ENCODE data around the gene LBH.

The LBH gene

DNA sequence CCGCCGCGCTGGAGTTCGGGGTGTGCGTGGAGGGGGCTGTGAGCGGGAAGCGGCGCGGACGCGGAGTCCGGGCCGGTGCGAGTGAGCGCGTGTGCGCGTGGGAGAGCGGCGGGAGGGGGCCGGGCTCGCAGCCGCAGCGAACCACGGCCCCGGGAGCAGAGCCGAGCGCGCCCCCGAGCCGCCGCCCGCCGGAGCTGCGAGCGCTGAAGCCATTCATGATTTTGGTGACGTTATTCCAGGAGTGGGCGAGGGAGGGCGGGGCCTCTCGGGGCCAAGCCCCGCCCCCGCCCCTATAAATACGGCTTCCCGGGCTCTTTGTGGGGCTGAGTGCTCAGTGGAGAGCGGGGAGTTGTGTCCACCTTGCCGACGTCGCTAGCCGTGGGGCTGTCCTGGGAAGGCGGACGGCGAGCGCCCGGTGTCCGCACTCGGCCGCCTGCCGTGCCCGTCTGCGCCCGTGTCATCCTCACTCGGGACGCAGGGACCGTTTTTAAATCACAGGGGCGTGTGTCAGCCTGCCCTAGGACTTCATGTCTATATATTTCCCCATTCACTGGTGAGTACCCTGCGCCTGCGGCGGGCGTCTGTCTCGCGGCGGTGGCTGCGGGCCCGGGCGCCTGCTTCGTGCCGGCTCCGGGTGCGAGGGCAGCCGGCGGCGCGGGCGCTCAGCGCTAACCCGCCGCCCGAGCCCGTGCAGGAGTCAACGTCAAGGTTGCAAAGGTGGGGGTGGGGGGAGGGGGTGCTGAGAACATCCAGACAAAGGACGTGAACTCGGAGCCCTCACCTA is at the start of gene LBH:
TSS of gene LBH (plus strand) at position 323 of the 784 bp plus-strand sequence. CDS start at position 528, 205 bp downstream.
- DNase-seq = peak; percentile 87

GRCh38 chr2:30184035-30184434 is 47.3 kb upstream of the LBH start:
- no peak for DNase-seq

- no peak for DNase-seq
Measured at GRCh38 chr2:30185178-30185577, 46.2 kb upstream of the LBH start.

GRCh38 chr2:30188292-30188691 is 43.0 kb upstream of the LBH start:
- DNase-seq = no peak

GRCh38 chr2:30190637-30191036 is 40.7 kb upstream of the LBH start:
- no peak for DNase-seq

DNA sequence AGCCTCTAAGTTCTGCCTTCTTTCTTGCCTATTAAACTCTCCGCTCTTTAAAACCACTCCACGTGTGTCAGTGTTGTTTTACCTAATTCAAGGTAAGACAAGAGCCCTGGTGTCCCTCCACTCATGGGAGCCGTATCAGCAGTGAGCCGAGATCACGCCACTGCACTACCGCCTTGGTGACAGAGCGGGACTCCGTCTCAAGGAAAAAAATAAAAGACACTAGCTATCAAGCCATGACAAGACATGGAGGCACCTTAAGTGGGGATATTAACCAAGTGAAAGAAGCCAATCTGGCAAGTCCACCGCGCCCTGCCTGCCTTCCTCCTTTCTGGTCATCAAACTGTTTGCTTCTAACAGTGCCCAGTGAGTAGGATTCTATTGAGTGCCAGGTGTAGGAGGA is 40.2 kb upstream of the LBH start:
- no peak for DNase-seq

- DNase-seq = no peak
Measured at GRCh38 chr2:30191819-30192271, 39.5 kb upstream of the LBH start.

GRCh38 chr2:30192314-30192713 is 39.0 kb upstream of the LBH start:
- DNase-seq = no peak

- no peak for DNase-seq
Measured at GRCh38 chr2:30193104-30193681, 38.1 kb upstream of the LBH start.

DNA sequence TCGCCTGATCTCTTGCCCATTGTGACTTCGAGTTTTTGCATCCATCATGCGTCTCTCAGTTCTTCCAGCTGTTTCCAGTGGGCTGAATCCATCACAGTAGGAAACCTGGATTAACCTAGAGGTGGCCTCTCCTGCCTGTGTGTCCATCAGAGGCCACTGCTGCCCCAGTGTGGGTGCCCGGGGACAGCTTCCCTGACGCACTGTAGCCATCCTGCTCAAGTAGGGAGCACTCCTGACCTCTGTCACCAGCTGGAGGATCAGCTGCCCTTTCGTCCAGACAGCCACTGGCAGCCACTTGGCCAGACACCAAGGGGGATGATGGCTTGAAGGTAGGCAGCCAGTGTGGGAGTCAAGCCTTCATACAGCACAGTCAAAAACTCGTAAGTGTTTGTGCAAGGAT is 36.9 kb upstream of the LBH start:
- no peak for DNase-seq

DNA sequence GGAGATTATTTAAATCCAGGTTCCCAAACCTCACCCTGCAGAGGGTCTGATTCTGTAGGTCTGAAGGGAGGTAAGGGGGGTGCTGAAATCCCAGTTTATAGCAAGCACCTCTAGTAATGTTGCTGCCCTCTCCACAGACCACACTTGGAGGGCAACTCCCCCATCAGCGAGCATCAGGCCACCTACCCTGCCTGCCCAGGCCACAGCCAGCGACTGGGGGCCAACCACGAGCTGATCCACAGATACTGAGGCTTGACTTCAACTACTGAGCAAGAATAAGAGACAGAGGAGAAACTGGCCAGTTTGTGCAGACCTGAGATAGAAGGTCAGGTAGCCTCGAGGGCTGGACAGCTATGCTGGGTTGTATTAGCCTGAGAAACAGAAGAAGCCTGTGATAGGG is 36.3 kb upstream of the LBH start:
- no peak for DNase-seq

DNA sequence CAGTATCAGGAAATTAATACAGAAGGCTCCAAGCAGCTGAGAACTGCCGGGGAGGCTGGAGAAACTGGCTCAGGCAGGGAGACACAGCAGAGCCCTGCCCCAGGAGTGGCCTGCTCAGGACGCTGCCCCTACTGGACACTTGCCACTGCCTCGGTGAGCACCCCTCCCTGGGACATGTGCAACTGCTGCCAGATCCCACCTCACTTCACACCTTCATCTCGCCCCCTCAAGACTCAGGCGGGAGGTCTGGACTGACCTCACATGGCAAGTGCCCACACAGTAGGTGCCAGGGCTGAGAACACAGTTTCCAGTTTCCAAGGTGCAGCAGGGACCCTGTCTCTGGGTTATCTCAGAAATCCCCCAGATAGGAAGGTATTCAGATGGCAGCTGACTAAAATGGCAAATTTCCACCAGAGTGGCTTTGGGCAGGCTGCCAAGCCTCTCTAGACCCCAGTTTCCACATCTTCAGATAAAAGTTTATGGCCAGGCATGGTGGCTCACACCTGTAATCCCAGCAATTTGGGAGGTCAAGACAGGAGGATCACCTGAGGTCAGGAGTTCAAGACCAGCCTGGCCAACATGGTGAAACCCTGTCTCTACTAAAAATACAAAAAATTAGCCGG is 33.7 kb upstream of the LBH start:
- no peak for DNase-seq

- DNase-seq = no peak
Measured at GRCh38 chr2:30201990-30202389, 29.3 kb upstream of the LBH start.

DNA sequence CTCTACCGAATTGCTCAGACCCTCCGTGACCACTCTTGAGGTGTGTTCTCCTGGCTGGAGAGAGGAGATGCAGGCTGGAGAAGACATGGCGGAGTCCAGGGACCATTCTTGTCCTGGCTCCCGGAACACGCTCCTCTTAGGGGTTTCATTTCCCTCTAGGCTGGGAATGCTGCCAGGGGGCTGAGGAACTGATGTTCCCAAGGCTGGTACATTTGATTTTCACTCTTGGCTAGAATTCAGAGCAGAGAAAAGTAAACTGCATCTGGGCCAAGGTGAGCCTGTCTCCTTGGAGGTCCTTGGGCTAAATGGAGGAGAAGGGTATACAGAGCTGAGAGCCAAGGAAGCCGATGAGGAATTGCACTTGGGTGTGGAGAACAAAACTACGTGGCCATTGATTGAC is 28.2 kb upstream of the LBH start:
- DNase-seq = no peak

DNA sequence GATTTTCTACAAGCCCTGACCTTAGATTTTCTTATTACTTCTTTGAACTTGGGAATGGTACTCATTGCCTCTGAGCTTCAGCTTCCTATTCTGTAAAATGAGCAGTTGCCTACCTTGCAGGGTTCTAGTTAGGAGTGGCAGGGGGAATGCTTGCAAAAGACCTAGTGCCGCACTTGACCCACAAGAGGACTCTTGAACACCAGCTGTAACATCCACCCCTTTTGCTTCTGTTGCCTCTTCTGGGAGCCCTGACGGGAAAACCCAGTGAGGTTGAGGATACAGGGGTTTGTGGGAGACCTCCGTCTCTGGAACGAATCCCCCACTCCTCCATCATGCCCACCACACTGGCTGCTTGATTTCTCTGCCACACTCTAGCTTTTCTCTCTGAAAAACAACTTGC is 27.1 kb upstream of the LBH start:
- no peak for DNase-seq

DNA sequence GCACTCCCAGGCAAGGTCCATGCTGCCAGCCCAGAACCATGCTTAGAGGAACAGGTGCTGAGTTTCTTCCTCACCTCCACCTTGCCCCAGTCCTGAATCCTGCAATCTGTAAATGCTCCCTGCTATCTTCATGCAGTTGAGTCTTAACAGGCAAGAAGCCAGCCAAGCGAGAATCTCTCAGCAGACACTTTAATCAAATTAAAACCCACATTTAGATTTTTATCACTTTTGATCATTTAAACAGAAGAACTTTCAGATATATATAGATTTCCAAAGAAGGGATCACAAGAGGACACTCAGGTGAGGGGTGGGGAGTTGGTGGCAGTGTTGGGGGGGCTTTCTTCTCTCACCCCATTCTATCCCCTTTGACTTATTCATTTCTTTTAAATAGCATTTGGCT is 25.9 kb upstream of the LBH start:
- DNase-seq = no peak

DNA sequence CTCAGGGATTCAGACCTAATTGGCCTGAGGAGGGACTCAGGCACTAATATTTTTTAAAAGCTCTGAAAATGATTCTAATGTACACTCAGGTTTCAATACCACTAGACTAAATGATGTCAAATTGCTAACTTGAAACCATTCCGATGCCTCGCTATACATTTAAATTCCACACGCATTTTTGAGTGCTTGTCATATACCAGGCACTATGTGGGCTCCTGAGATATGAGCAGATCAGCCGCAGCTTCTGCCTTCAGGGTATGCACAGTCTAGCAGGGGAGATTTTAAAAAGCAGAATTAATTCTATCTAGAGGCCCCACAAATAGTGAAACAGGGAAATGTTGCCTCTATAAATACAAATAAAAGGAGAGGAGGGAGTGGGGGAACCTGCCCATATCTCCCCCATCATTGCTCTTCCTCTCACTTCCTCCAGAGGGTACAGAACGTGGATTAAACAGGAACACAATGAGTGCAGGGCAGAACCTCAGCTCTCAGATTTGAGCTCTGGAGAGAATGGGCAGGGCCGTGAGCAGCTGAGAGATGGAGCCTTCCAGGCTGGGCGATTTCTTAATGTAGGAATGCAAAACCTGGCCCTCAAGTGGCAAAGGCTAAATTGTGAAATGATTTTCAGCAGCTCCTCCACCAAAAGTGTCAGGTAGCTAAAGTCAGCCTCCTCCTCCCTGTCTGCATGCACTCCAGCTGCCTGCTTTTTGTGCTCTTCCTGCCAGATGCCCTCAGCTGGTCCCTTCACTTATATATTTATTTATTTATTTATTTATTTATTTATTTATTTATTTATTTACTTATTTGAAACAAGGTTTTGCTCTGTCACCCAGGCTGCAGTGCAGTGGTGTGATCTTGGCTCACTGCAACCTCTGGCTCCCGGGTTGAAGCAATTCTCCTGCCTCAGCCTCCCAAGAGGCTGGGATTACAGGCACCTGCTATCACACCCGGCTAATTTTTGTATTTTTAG is 24.6 kb upstream of the LBH start:
- no peak for DNase-seq

GRCh38 chr2:30208453-30208852 is 22.9 kb upstream of the LBH start:
- DNase-seq = peak; percentile 52

DNA sequence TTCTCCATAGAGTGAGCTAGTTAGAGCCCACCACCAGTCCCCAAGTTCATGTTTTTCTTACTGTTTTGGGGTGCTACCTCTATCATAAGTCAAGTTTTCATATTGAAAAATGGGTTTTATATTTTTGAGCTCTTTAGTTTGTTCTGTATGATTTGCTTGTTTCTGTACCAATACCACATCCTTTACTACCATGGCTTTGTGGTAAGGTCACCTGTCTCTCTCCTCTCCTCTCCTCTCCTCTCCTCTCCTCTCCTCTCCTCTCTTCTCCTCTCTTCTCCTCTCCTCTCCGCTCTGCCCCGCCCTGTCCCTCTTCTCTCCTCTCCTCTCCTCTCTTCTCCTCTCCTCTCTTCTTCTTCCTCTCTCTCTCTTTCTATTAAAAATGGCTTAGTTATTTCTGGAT is 22.1 kb upstream of the LBH start:
- DNase-seq = no peak

DNA sequence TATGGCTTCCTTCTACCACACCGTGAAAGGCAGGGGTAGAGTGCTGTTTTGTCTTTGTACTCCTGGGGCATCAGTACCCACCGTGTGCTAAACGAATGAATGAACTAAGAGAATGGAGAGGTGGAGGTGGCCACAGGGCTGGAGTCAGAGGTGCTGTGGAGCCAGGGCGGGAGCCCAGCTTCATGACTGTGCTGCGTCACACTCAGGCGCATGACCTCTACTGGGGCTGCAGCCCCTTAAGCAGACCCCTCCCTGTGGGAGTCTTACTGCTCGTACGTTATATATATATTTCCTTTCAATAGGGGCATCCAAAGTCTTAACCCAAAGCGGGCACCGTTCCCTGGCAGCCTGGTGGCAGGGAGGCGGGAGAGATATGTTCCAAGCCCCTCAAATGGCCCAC is 18.0 kb upstream of the LBH start:
- DNase-seq = no peak

DNA sequence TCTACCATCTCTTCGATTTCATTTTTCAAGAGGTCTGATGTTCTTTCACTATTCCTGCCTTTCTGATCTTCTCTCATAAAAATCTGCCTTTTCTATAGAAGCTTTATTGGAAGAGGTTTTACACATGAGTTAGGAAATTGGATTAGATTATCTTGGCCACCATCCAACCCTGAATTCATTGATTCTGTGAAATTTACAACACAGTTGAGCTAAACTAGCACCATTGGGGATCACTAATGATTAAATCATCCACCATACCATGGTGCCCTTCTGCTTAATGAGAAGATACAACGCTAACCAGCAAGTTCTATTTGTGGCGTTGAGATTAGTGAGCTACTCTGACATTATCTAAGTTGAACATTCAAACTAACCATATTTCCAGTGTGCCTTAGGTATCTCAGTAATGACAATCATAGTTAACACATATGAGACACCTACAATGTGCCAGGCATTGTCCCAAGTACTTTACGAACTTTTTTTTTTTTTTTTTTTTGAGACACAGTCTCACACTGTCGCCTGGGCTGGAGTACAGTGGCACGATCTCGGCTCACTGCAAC is 17.3 kb upstream of the LBH start:
- DNase-seq = no peak

DNA sequence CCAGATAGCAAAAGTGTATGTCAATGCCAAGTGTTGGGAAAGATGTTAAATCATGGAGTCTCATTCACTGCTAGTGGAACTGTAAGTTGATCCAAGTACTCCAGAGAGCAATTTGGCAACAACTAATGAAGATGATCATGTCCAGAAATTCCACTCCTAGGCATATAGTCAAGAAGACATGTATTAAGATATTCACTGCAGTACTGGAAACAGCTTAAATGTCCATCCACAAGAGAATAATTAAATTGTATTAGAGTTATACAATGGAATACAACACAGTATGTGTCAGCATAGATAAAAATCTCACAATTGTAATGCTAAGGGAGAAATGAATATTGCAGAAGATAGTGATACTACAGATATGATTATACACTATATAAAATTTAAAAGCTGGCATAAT is 15.2 kb upstream of the LBH start:
- DNase-seq = no peak

Measured in NCI-H2227 treated with DMSO at 0.1 percent for 48 hours (cell line).